ENCODE results near the gene ARHGAP1. TPM values are rescaled to one million over a fixed set of nuclear protein-coding genes. Genes with fewer than 3 reads are reported as not detected.

Gene ARHGAP1
- total RNA-seq, 3 donors from 2014 or later (not counting 1 experiment from before 2014, with no cell fraction given): 89.8 to 111 (median 102) TPM

GRCh38 chr11:46723359-46723680 lies 22.9 kb upstream of the ARHGAP1 start:
- no peaks in the 10 kb centered on the region for H3K27me3 ChIP-seq (ENCODE audit: control insufficient read depth, insufficient read depth, low read length)
- Mint-ChIP-seq H3K27ac (no peak overlapping the region), H3K9me3 (no peaks in the 10 kb centered on the region), H3K36me3 (no peaks in the 10 kb centered on the region), H3K4me1 (no peaks in the 10 kb centered on the region), H3K4me3 (no peak overlapping the region), H3K27me3 (ENCODE audit: low read depth in 2 of 2) (no peaks in the 10 kb centered on the region)
- ATAC-seq (no peak), DNase-seq (no peak)
- whole genome bisulfite sequencing (ENCODE audit: insufficient coverage): 92% methylated on average over 8 of the region's 8 CpGs
- TF ChIP-seq CTCF (IDR thresholded peaks at IDR 0.05): no peak
- intact Hi-C loops (cut with micrococcal nuclease): no loop called here
- H3K4me3 ChIP-seq (ENCODE audit: low read length): no peak overlapping the region
- H3K4me1 ChIP-seq (ENCODE audit: control insufficient read depth, insufficient read depth, low read length): no peaks in the 10 kb centered on the region
- no peaks in the 10 kb centered on the region for H3K9me3 ChIP-seq (ENCODE audit: control insufficient read depth, insufficient read depth, low read length)
- no peaks in the 10 kb centered on the region for H3K36me3 ChIP-seq (ENCODE audit: control insufficient read depth, insufficient read depth, low read length)
- H3K27ac ChIP-seq (ENCODE audit: low read length): no peak overlapping the region

- Histone ChIP-seq H3K9me3 (ENCODE audit: control insufficient read depth, insufficient read depth, low read length) (no peaks in the 10 kb centered on the region), H3K4me3 (ENCODE audit: low read length) (no peak overlapping the region), H3K27ac (ENCODE audit: low read length) (no peak overlapping the region), H3K36me3 (ENCODE audit: control insufficient read depth, insufficient read depth, low read length) (no peaks in the 10 kb centered on the region), H3K4me1 (ENCODE audit: control insufficient read depth, insufficient read depth, low read length) (no peaks in the 10 kb centered on the region), H3K27me3 (ENCODE audit: control insufficient read depth, insufficient read depth, low read length) (no peaks in the 10 kb centered on the region)
- ATAC-seq (no peak), DNase-seq (no peak)
- Mint-ChIP-seq H3K4me1 (no peaks in the 10 kb centered on the region), H3K27ac (no peak overlapping the region), H3K36me3 (no peaks in the 10 kb centered on the region), H3K9me3 (no peaks in the 10 kb centered on the region), H3K27me3 (ENCODE audit: low read depth in 2 of 2) (no peaks in the 10 kb centered on the region), H3K4me3 (no peak overlapping the region)
- intact Hi-C loops (cut with micrococcal nuclease): no loop called here
- WGBS (ENCODE audit: insufficient coverage): 93% methylated on average over 11 of the region's 11 CpGs
- no peak for TF ChIP-seq CTCF (IDR thresholded peaks at IDR 0.05)
Observed at GRCh38 chr11:46722566-46723358, 22.3 kb upstream of the ARHGAP1 start.

- no peaks in the 10 kb centered on the region for H3K27me3 ChIP-seq (ENCODE audit: control insufficient read depth, insufficient read depth, low read length)
- Mint-ChIP-seq H3K27me3 (ENCODE audit: low read depth in 2 of 2) (no peaks in the 10 kb centered on the region), H3K27ac (no peak overlapping the region), H3K9me3 (no peaks in the 10 kb centered on the region), H3K36me3 (no peaks in the 10 kb centered on the region), H3K4me1 (no peaks in the 10 kb centered on the region), H3K4me3 (no peak overlapping the region)
- no peak overlapping the region for H3K27ac ChIP-seq (ENCODE audit: low read length)
- DNase-seq: no peak
- no peak overlapping the region for H3K4me3 ChIP-seq (ENCODE audit: low read length)
- no peak for TF ChIP-seq CTCF (IDR thresholded peaks at IDR 0.05)
- no peaks in the 10 kb centered on the region for H3K36me3 ChIP-seq (ENCODE audit: control insufficient read depth, insufficient read depth, low read length)
- intact Hi-C loops (cut with micrococcal nuclease): no loop called here
- 85% methylated on average over 6 of the region's 6 CpGs for WGBS (ENCODE audit: insufficient coverage)
- no peaks in the 10 kb centered on the region for H3K4me1 ChIP-seq (ENCODE audit: control insufficient read depth, insufficient read depth, low read length)
- no peak for ATAC-seq
- H3K9me3 ChIP-seq (ENCODE audit: control insufficient read depth, insufficient read depth, low read length): no peaks in the 10 kb centered on the region
Observed at GRCh38 chr11:46721286-46721685, 20.9 kb upstream of the ARHGAP1 start.

All from natural killer cell (primary cell).